ENCODE measurements around the gene PSENEN.

- TF ChIP-seq CTCF (IDR thresholded peaks at IDR 0.05; ENCODE audit: poor library complexity) (no peak), EZH2 (IDR thresholded peaks at IDR 0.05; ENCODE audit: borderline replicate concordance) (no peak)
Observed at GRCh38 chr19:35775046-35775297, 29.5 kb downstream of the PSENEN start.
